ENCODE data around the gene AFDN. TPM values are rescaled to one million over a fixed set of nuclear protein-coding genes. Genes with fewer than 3 reads are reported as not detected.
A peak's percentile ranks its signal among the peaks of the same experiment; 100 is the strongest.

The AFDN gene
- total and polyA plus RNA-seq, 3 donors from 2014 or later = 87.6 to 333 (median 291) TPM

- Histone ChIP-seq H3K9me3 (no peaks in the 10 kb centered on the region), H3K27me3 (no peaks in the 10 kb centered on the region), H3K36me3 (ENCODE audit: low read depth, missing control alignments) (no peaks in the 10 kb centered on the region), H3K4me3 (no peak overlapping the region), H3K4me1 (peaks cover 6% of the 10 kb centered on the region), H3K27ac (no peak overlapping the region)
- no peak for DNase-seq
- no peak for TF ChIP-seq POLR2A (IDR thresholded peaks at IDR 0.05)
- TF ChIP-seq, protein P1, sequence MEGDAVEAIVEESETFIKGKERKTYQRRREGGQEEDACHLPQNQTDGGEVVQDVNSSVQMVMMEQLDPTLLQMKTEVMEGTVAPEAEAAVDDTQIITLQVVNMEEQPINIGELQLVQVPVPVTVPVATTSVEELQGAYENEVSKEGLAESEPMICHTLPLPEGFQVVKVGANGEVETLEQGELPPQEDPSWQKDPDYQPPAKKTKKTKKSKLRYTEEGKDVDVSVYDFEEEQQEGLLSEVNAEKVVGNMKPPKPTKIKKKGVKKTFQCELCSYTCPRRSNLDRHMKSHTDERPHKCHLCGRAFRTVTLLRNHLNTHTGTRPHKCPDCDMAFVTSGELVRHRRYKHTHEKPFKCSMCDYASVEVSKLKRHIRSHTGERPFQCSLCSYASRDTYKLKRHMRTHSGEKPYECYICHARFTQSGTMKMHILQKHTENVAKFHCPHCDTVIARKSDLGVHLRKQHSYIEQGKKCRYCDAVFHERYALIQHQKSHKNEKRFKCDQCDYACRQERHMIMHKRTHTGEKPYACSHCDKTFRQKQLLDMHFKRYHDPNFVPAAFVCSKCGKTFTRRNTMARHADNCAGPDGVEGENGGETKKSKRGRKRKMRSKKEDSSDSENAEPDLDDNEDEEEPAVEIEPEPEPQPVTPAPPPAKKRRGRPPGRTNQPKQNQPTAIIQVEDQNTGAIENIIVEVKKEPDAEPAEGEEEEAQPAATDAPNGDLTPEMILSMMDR (IDR thresholded peaks at IDR 0.05) = no peak
- intact Hi-C loops (cut with DNase I; ENCODE audit: low total_unique reads) = no loop called here
- WGBS, 2 donors = 45 to 66% methylated on average over 4 of the region's 4 CpGs
Measured at GRCh38 chr6:167896648-167897047, 69.9 kb downstream of the AFDN start.

GRCh38 chr6:167898673-167899311, 72.1 kb downstream of the AFDN start:
- H3K4me1 ChIP-seq = peaks cover 6% of the 10 kb centered on the region
- no peak for DNase-seq
- intact Hi-C loops (cut with DNase I; ENCODE audit: low total_unique reads) = no loop called here

GRCh38 chr6:167904791-167905190, 78.1 kb downstream of the AFDN start:
- intact Hi-C loops (cut with DNase I; ENCODE audit: low total_unique reads) = loop anchor here (10.0 kb wide), 1 partner anchor 510 kb away; no protein-coding TSS in a partner anchor
- no peak overlapping the region for H3K27ac ChIP-seq
- DNase-seq = no peak
- H3K36me3 ChIP-seq (ENCODE audit: low read depth, missing control alignments) = no peaks in the 10 kb centered on the region
- 79 to 87% methylated on average over 5 of the region's 5 CpGs for WGBS, 2 donors
- H3K9me3 ChIP-seq = no peaks in the 10 kb centered on the region
- TF ChIP-seq, protein P1 (IDR thresholded peaks at IDR 0.05) = no peak
- TF ChIP-seq POLR2A (IDR thresholded peaks at IDR 0.05) = no peak
- H3K27me3 ChIP-seq = no peaks in the 10 kb centered on the region
- no peak overlapping the region for H3K4me3 ChIP-seq
- H3K4me1 ChIP-seq = peaks cover 3% of the 10 kb centered on the region

More at GRCh38 chr6:167898673-167899311, 72.1 kb downstream of the AFDN start:
- no peak overlapping the region for H3K4me3 ChIP-seq
- no peak for TF ChIP-seq POLR2A (IDR thresholded peaks at IDR 0.05)
- TF ChIP-seq, protein P1 (IDR thresholded peaks at IDR 0.05) = peak; percentile 55 to 79 (median 63)
- no peaks in the 10 kb centered on the region for H3K27me3 ChIP-seq
- H3K36me3 ChIP-seq (ENCODE audit: low read depth, missing control alignments) = no peaks in the 10 kb centered on the region
- 79 to 81% methylated on average over 3 of the region's 3 CpGs for WGBS, 2 donors
- H3K9me3 ChIP-seq = no peaks in the 10 kb centered on the region
- no peak overlapping the region for H3K27ac ChIP-seq

- H3K27ac ChIP-seq = peak overlapping the region in 1 of 2 donors; percentile 55
- H3K9me3 ChIP-seq = no peaks in the 10 kb centered on the region
- H3K4me3 ChIP-seq = no peak overlapping the region
- H3K27me3 ChIP-seq = no peaks in the 10 kb centered on the region
- H3K4me1 ChIP-seq = peaks cover 3% of the 10 kb centered on the region
- no peak for TF ChIP-seq POLR2A (IDR thresholded peaks at IDR 0.05)
- TF ChIP-seq, protein P1 (IDR thresholded peaks at IDR 0.05) = no peak
- intact Hi-C loops (cut with DNase I; ENCODE audit: low total_unique reads) = loop anchor here (10.0 kb wide), 1 partner anchor 512 kb away; no protein-coding TSS in a partner anchor
- DNase-seq = peak; percentile 86
- H3K36me3 ChIP-seq (ENCODE audit: low read depth, missing control alignments) = no peaks in the 10 kb centered on the region
- WGBS, 2 donors = 24 to 54% methylated on average over 10 of the region's 10 CpGs
Measured at GRCh38 chr6:167906899-167907298, 80.2 kb downstream of the AFDN start.
